GM12878 (cell line): Measurements from ENCODE around the gene DCPS. TPM values are rescaled to one million over a fixed set of nuclear protein-coding genes. Genes with fewer than 3 reads are reported as not detected.

Source experiments
- ATAC-seq: fragments of 200-7000 bp; cut with Tn5 transposase; 3 replicates; pipeline ENCODE4 v1.9.1; 2020; ENCODE audit warnings: mild to moderate bottlenecking, moderate library complexity
- BruUV-seq: library from RNA; stranded (reverse); fragments of 400-500 nt; replicated peaks from 2 replicates; lab custom pipeline; 2021; lab: Mats Ljungman, UMichigan
- CTCF ChIA-PET: fragments of 300-600 bp; sonication (Branson Sonifier 250); formaldehyde crosslinking; extraction: SDS; loops from one replicate; lab custom pipeline; 2021; ENCODE audit warnings: inconsistent platforms; lab: Yijun Ruan, JAX
- POLR2A ChIA-PET: fragments of 350-600 bp; formaldehyde crosslinking; extraction: SDS; loops from one replicate; lab custom pipeline; 2021; ENCODE audit warnings: inconsistent platforms; lab: Charles Lee
- RAD21 ChIA-PET: fragments of 300-600 bp; sonication (Branson Sonifier 250); formaldehyde crosslinking; loops from one replicate; lab custom pipeline; 2023; ENCODE audit warnings: antibody characterized with exemption; ENCODE audit not compliant: unreplicated experiment; lab: Charles Lee
- SMC1A ChIA-PET: fragments of 300-600 bp; sonication (Branson Sonifier 250); formaldehyde crosslinking; loops from one replicate; lab custom pipeline; 2023; ENCODE audit not compliant: unreplicated experiment, uncharacterized antibody; lab: Charles Lee
- DNase-seq: peaks from one replicate; pipeline ENCODE4 v3.0.0-alpha.2; 2011; ENCODE audit warnings: low read depth, low spot score
- FAIRE-seq: peaks from 3 replicates; lab custom pipeline; 2011; peaks lifted over from hg19 to GRCh38; lab: Jason Lieb, UNC
- H2AFZ ChIP-seq: 2 replicates; pipeline ENCODE4 v1.6.0; 2011; ENCODE audit warnings: low read depth, low read length, control low read depth; ENCODE audit not compliant: control insufficient read depth
- H3K27ac ChIP-seq: 2 replicates; pipeline ENCODE4 v1.5.1; 2011; ENCODE audit warnings: control low read depth; ENCODE audit not compliant: control insufficient read depth, insufficient read depth
- H3K27me3 ChIP-seq, 2 experiments: replicated peaks in 1 of 2; 2 replicates each; pipeline versions ENCODE4 v1.6.0 to v1.6.1; 2011; ENCODE audit warnings: low read length in 1 of 2; ENCODE audit not compliant: control insufficient read depth in 2 of 2, insufficient read depth in 2 of 2
- H3K36me3 ChIP-seq, 2 experiments: 2 replicates each; pipeline ENCODE4 v1.5.1; 2011; ENCODE audit warnings: low read length in 1 of 2; ENCODE audit not compliant: control insufficient read depth in 2 of 2, insufficient read depth in 2 of 2
- H3K4me1 ChIP-seq: 2 replicates; pipeline ENCODE4 v1.6.1; 2011; ENCODE audit warnings: mild to moderate bottlenecking, low read length, moderate library complexity, mixed read lengths; ENCODE audit not compliant: control insufficient read depth, insufficient read depth
- H3K4me2 ChIP-seq: 2 replicates; pipeline ENCODE4 v1.6.0; 2011; ENCODE audit warnings: control low read depth; ENCODE audit not compliant: control insufficient read depth, insufficient read depth
- H3K4me3 ChIP-seq: fragments of 200-600 bp; sonication (generic); 2 replicates; pipeline ENCODE4 v1.5.1; 2016
- H3K79me2 ChIP-seq: 2 replicates; pipeline ENCODE4 v1.6.0; 2011; ENCODE audit warnings: low read length; ENCODE audit not compliant: control insufficient read depth, insufficient read depth
- H3K9ac ChIP-seq: 2 replicates; pipeline ENCODE4 v1.8.0; 2011; ENCODE audit warnings: low read length, control low read depth, mixed read lengths; ENCODE audit not compliant: control insufficient read depth, insufficient read depth
- H3K9me3 ChIP-seq: replicated peaks from 3 replicates; pipeline ENCODE4 v1.5.1; 2011; ENCODE audit warnings: mild to moderate bottlenecking, low read length; ENCODE audit not compliant: control insufficient read depth, insufficient read depth
- H4K20me1 ChIP-seq: 2 replicates; pipeline ENCODE4 v1.6.0; 2011; ENCODE audit not compliant: control insufficient read depth, insufficient read depth
- ASH2L ChIP-seq: fragments of 300-600, 200-600 bp; sonication (generic); IDR thresholded peaks from 2 replicates; pipeline ENCODE4 v1.6.1; 2017; ENCODE audit warnings: low read depth, mild to moderate bottlenecking, borderline replicate concordance
- ATF7 ChIP-seq: fragments of 450-650 bp; IDR thresholded peaks from 2 replicates; pipeline ENCODE4 v1.6.1; 2016; ENCODE audit warnings: low read depth, mild to moderate bottlenecking
- BCL11A ChIP-seq: IDR thresholded peaks from 2 replicates; pipeline ENCODE4 v1.6.1; 2011; ENCODE audit warnings: low read depth, low read length
- CBX5 ChIP-seq: sonication (generic); IDR thresholded peaks from 2 replicates; pipeline ENCODE4 v1.6.1; 2016; ENCODE audit warnings: low read depth, moderate library complexity, mild to moderate bottlenecking, inconsistent platforms
- CHD2 ChIP-seq: IDR thresholded peaks from 2 replicates; pipeline ENCODE4 v1.6.1; 2011; ENCODE audit warnings: low read depth, low read length, improper control_type of control experiment, borderline replicate concordance
- JUND ChIP-seq: IDR thresholded peaks from 2 replicates; pipeline ENCODE4 v1.6.1; 2012; ENCODE audit warnings: low read depth, mild to moderate bottlenecking, low read length, improper control_type of control experiment, moderate library complexity
- MXI1 ChIP-seq: fragments of 150-350 bp; IDR thresholded peaks from 2 replicates; pipeline ENCODE4 v1.6.1; 2011; ENCODE audit warnings: low read depth, mild to moderate bottlenecking, inconsistent platforms, low read length, improper control_type of control experiment
- MYB ChIP-seq: fragments of 150-350 bp; IDR thresholded peaks from 2 replicates; pipeline ENCODE4 v1.6.1; 2014; ENCODE audit warnings: mild to moderate bottlenecking, low read depth, low read length, borderline replicate concordance
- POLR2AphosphoS2 ChIP-seq: IDR thresholded peaks from 2 replicates; pipeline ENCODE4 v1.6.1; 2011; ENCODE audit warnings: low read depth, mild to moderate bottlenecking, low read length, improper control_type of control experiment, moderate library complexity
- POU2F2 ChIP-seq: IDR thresholded peaks from 3 replicates; pipeline ENCODE4 v1.6.1; 2011; ENCODE audit warnings: low read depth, mild to moderate bottlenecking, low read length, borderline replicate concordance
- RUNX3 ChIP-seq: IDR thresholded peaks from 2 replicates; pipeline ENCODE4 v1.6.1; 2012; ENCODE audit warnings: low read length, inconsistent platforms
- SIX5 ChIP-seq: IDR thresholded peaks from 2 replicates; pipeline ENCODE4 v1.6.1; 2011; ENCODE audit warnings: mild to moderate bottlenecking, low read depth, low read length, moderate library complexity; ENCODE audit not compliant: severe bottlenecking
- SMARCA5 ChIP-seq: fragments of 450-650 bp; IDR thresholded peaks from 2 replicates; pipeline ENCODE4 v1.6.1; 2017; ENCODE audit warnings: mild to moderate bottlenecking
- TBL1XR1 ChIP-seq: IDR thresholded peaks from 2 replicates; pipeline ENCODE4 v1.6.1; 2012; ENCODE audit warnings: low read depth, low read length, improper control_type of control experiment
- WRNIP1 ChIP-seq: IDR thresholded peaks from 2 replicates; pipeline ENCODE4 v1.6.1; 2011; ENCODE audit warnings: low read depth, low read length, improper control_type of control experiment, borderline replicate concordance
- WGBS: methylation state at CpG from one replicate; pipeline ENCODE4 v1.1.6; 2016; ENCODE audit warnings: low lambda C conversion rate; ENCODE audit not compliant: insufficient replicate concordance, insufficient coverage; ENCODE audit errors: missing lambda C conversion rate; 5-methylcytosine and 5-hydroxymethylcytosine counted together
- in situ Hi-C: fragments of 300-500 bp; cut with MboI; formaldehyde crosslinking; loops from 9 replicates; pipeline ENCODE4 v1.14.3; 2018; ENCODE audit warnings: mixed read lengths
- intact Hi-C: fragments of 100-400 bp; cut with micrococcal nuclease; formaldehyde crosslinking; loops from one replicate; pipeline ENCODE4 v1.14.2; 2022; ENCODE audit not compliant: unreplicated experiment
- polyA plus RNA-seq, 11 experiments: library from polyadenylated mRNA; depleted of rRNA in 4 of 11; unstranded in 6 of 11; stranded (reverse) in 5 of 11; fragments of >200 nt; fragmentation: Nextera tagmentation in 4 of 11; fragmentation: Illumina TruSeq in 1 of 11; extraction: Ambion mirVana in 4 of 11; extraction: Trizol in 1 of 11; gene quantifications; 1 replicate in 1 of 11; 2 replicates in 10 of 11; pipeline versions ENCODE4 v1.2.1 to v1.2.3, GENCODE V29; 2011 to 2016; ENCODE audit warnings: inconsistent platforms in 2 of 11, missing spikeins in 2 of 11, low read depth in 1 of 11
- total RNA-seq, 4 experiments: library from RNA; depleted of rRNA in 3 of 4; stranded (reverse); fragments of >200 nt in 3 of 4; fragmentation: Illumina TruSeq in 1 of 4; extraction: Trizol in 1 of 4; gene quantifications; 2 replicates each; pipeline versions ENCODE4 v1.2.1 to v1.2.3, GENCODE V29; 2013 to 2021
- TF ChIP-seq, protein P1 (sequence below): fragments of 450-650 bp; IDR thresholded peaks from 2 replicates; pipeline ENCODE4 v1.6.1; 2017; ENCODE audit warnings: borderline replicate concordance
- TF ChIP-seq, protein P2 (sequence below): fragments of 450-650 bp; IDR thresholded peaks from 2 replicates; pipeline ENCODE4 v1.6.1; 2016; ENCODE audit warnings: mild to moderate bottlenecking
- TF ChIP-seq, protein P3 (sequence below), 3 experiments: IDR thresholded peaks in 2 of 3; conservative IDR thresholded peaks in 1 of 3; 2 replicates each; pipeline ENCODE4 v1.5.1; 2011; ENCODE audit warnings: low read depth in 3 of 3, low read length in 3 of 3, mild to moderate bottlenecking in 3 of 3, control low read depth in 2 of 3, moderate library complexity in 2 of 3, inconsistent platforms in 1 of 3, mixed read lengths in 1 of 3; ENCODE audit not compliant: control insufficient read depth in 2 of 3, insufficient read depth in 1 of 3; ENCODE audit errors: extremely low read depth in 1 of 3

The DCPS gene
- total and polyA plus RNA-seq, 10 of the 15 experiments (the other 5 are each of a cell fraction or from before 2014, with no cell fraction given), result 23.5 to 101 (median 67.4) TPM

- H3K9ac ChIP-seq, result no peak overlapping the region
- H3K27ac ChIP-seq, result peak overlapping the region; percentile 61
- WGBS, result 14% methylated on average over 14 of the region's 14 CpGs
- in situ Hi-C loops, result no loop called here
- H3K9me3 ChIP-seq, result no peaks in the 10 kb centered on the region; the same call in none of the 3 replicates
- BruUV-seq, result no TSS peak
- no peaks in the 10 kb centered on the region for H4K20me1 ChIP-seq
- peak; percentile 60 for DNase-seq
- ChIA-PET CTCF (interaction anchor here (0.6 to 10.0 kb wide), 29 partner anchors 9 to 763 kb away, joined by 3 to 232 read pairs (median 6); partner anchors contain the start of gene ST3GAL4), POLR2A (interaction anchor here (0.6 to 1.7 kb wide), 4 partner anchors 12 to 169 kb away, joined by 3 to 5 read pairs (median 5); no protein-coding TSS in a partner anchor), RAD21 (interaction anchor here (0.7 to 3.0 kb wide), 20 partner anchors 8 to 679 kb away, joined by 3 to 36 read pairs (median 4); partner anchors contain the start of gene ST3GAL4), SMC1A (interaction anchor here (1.0 to 6.5 kb wide), 20 partner anchors 7 to 259 kb away, joined by 3 to 78 read pairs (median 5); partner anchors contain the start of genes DCPS and ST3GAL4)
- H2AFZ ChIP-seq, result no peak overlapping the region
- H3K4me3 ChIP-seq, result no peak overlapping the region
- ATAC-seq, result peak; percentile 86
- H3K4me2 ChIP-seq, result peak overlapping the region; percentile 46
- peaks cover 1 to 19% of the 10 kb centered on the region in 2 experiments for H3K36me3 ChIP-seq
- H3K27me3 ChIP-seq, result no peaks in the 10 kb centered on the region
- FAIRE-seq, result peak; percentile 35
- peaks cover 36% of the 10 kb centered on the region for H3K4me1 ChIP-seq
- intact Hi-C loops, result loop anchor here (2.0 to 10.0 kb wide), 5 partner anchors 43 to 673 kb away; partner anchors contain the start of gene ST3GAL4
- H3K79me2 ChIP-seq, result peaks cover 6% of the 10 kb centered on the region
- TF ChIP-seq, protein P1, sequence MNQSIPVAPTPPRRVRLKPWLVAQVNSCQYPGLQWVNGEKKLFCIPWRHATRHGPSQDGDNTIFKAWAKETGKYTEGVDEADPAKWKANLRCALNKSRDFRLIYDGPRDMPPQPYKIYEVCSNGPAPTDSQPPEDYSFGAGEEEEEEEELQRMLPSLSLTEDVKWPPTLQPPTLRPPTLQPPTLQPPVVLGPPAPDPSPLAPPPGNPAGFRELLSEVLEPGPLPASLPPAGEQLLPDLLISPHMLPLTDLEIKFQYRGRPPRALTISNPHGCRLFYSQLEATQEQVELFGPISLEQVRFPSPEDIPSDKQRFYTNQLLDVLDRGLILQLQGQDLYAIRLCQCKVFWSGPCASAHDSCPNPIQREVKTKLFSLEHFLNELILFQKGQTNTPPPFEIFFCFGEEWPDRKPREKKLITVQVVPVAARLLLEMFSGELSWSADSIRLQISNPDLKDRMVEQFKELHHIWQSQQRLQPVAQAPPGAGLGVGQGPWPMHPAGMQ, result no peak
- no peak for TF ChIP-seq WRNIP1
- TF ChIP-seq JUND, result no peak
- TF ChIP-seq ATF7, result peak; percentile 32; the same call in 1 of the 2 replicates
- TF ChIP-seq ASH2L, result no peak
- TF ChIP-seq, protein P2, sequence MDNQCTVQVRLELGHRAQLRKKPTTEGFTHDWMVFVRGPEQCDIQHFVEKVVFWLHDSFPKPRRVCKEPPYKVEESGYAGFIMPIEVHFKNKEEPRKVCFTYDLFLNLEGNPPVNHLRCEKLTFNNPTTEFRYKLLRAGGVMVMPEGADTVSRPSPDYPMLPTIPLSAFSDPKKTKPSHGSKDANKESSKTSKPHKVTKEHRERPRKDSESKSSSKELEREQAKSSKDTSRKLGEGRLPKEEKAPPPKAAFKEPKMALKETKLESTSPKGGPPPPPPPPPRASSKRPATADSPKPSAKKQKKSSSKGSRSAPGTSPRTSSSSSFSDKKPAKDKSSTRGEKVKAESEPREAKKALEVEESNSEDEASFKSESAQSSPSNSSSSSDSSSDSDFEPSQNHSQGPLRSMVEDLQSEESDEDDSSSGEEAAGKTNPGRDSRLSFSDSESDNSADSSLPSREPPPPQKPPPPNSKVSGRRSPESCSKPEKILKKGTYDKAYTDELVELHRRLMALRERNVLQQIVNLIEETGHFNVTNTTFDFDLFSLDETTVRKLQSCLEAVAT, result 0 out of 2 replicates have a peak, but pooled peaks have one; percentile 34
- TF ChIP-seq MXI1, result no peak
- TF ChIP-seq SIX5, result no peak
- TF ChIP-seq TBL1XR1, result no peak; the same call in 1 of the 2 replicates
- no peak for TF ChIP-seq CBX5
- peak; percentile 73 for TF ChIP-seq RUNX3
- TF ChIP-seq CHD2, result no peak
- TF ChIP-seq POLR2AphosphoS2, result no peak
- peak; percentile 64; the same call in 1 of the 2 replicates for TF ChIP-seq SMARCA5
- TF ChIP-seq POU2F2, result no peak
- TF ChIP-seq BCL11A, result no peak
- TF ChIP-seq, protein P3, sequence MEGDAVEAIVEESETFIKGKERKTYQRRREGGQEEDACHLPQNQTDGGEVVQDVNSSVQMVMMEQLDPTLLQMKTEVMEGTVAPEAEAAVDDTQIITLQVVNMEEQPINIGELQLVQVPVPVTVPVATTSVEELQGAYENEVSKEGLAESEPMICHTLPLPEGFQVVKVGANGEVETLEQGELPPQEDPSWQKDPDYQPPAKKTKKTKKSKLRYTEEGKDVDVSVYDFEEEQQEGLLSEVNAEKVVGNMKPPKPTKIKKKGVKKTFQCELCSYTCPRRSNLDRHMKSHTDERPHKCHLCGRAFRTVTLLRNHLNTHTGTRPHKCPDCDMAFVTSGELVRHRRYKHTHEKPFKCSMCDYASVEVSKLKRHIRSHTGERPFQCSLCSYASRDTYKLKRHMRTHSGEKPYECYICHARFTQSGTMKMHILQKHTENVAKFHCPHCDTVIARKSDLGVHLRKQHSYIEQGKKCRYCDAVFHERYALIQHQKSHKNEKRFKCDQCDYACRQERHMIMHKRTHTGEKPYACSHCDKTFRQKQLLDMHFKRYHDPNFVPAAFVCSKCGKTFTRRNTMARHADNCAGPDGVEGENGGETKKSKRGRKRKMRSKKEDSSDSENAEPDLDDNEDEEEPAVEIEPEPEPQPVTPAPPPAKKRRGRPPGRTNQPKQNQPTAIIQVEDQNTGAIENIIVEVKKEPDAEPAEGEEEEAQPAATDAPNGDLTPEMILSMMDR (IDR thresholded peaks at IDR 0.05 in 2 of 3, conservative IDR thresholded peaks at IDR 0.05 in 1 of 3; ENCODE audit: control insufficient read depth in 2 of 3, extremely low read depth in 1 of 3, insufficient read depth in 1 of 3, low read depth in 3 of 3, low read length in 3 of 3), result peak in 2 of 3 experiments; percentile 22 to 25; a peak in 2 of 6 replicates
- no peak for TF ChIP-seq MYB
These were observed 7.8 kb downstream of the DCPS start for GRCh38 chr11:126311401-126312291.
